Breast epithelium (tissue), 4 donors: Measurements from ENCODE around the gene PALLD. TPM values are rescaled to one million over a fixed set of nuclear protein-coding genes. Genes with fewer than 3 reads are reported as not detected.

Source experiments
- DNase-seq, 2 donors: peaks; one replicate each; pipeline ENCODE4 v3.0.0-alpha.2; 2019; ENCODE audit warnings: low spot score in 2 of 2
- H3K27ac ChIP-seq, 2 donors: fragments of 200-600 bp; sonication (generic) in 1 of 2; one replicate each; pipeline ENCODE4 v1.5.1; 2016 to 2019; ENCODE audit warnings: mild to moderate bottlenecking in 1 of 2
- H3K27me3 ChIP-seq, 2 donors: fragments of 200-600 bp; sonication (generic) in 1 of 2; one replicate each; pipeline versions ENCODE4 v1.5.1 to v1.6.0; 2017 to 2019; ENCODE audit warnings: control low read depth in 1 of 2, mild to moderate bottlenecking in 1 of 2
- H3K36me3 ChIP-seq: fragments of 200-600 bp; one replicate; pipeline ENCODE4 v1.5.1; 2019
- H3K4me1 ChIP-seq, 2 donors: fragments of 200-600 bp; sonication (generic); one replicate each; pipeline ENCODE4 v1.5.1; 2016 to 2019; ENCODE audit warnings: control low read depth in 1 of 2
- H3K4me3 ChIP-seq, 3 donors: fragments of 200-600 bp; sonication (generic); 1 replicate in 2 of 3; 2 replicates in 1 of 3; pipeline ENCODE4 v1.5.1; 2016 to 2019; ENCODE audit warnings: mild to moderate bottlenecking in 3 of 3, moderate library complexity in 2 of 3
- H3K9me3 ChIP-seq, 2 donors: fragments of 200-600 bp; sonication (generic) in 1 of 2; one replicate each; pipeline ENCODE4 v1.5.1; 2016 to 2019; ENCODE audit warnings: control low read depth in 1 of 2
- POLR2A ChIP-seq: fragments of 450-650 bp; IDR thresholded peaks from one replicate; pipeline ENCODE4 v1.6.1; 2016; ENCODE audit warnings: antibody characterized with exemption, mild to moderate bottlenecking, moderate library complexity
- POLR2AphosphoS5 ChIP-seq, 3 donors: sonication (generic); formaldehyde crosslinking; IDR thresholded peaks; one replicate each; pipeline ENCODE4 v1.6.1; 2017; ENCODE audit warnings: antibody characterized with exemption in 3 of 3
- intact Hi-C: fragments of 100-400 bp; cut with DNase I; formaldehyde crosslinking; loops from one replicate; pipeline ENCODE4 v1.15.1; 2023; ENCODE audit warnings: low total_unique reads
- total RNA-seq, 3 donors: library from RNA; depleted of rRNA; stranded (reverse); fragments of >200 nt; gene quantifications; one replicate each; pipeline ENCODE4 v1.1.0, GENCODE V29; 2016
- TF ChIP-seq, protein P1 (sequence below), 3 donors: fragments of 450-650 bp; IDR thresholded peaks; one replicate each; pipeline ENCODE4 v1.5.1; 2016 to 2017; ENCODE audit warnings: antibody characterized with exemption in 3 of 3, mild to moderate bottlenecking in 3 of 3, moderate library complexity in 3 of 3

Gene PALLD
- total RNA-seq, 3 donors from 2014 or later, result 96.0 to 186 (median 174) TPM

DNA sequence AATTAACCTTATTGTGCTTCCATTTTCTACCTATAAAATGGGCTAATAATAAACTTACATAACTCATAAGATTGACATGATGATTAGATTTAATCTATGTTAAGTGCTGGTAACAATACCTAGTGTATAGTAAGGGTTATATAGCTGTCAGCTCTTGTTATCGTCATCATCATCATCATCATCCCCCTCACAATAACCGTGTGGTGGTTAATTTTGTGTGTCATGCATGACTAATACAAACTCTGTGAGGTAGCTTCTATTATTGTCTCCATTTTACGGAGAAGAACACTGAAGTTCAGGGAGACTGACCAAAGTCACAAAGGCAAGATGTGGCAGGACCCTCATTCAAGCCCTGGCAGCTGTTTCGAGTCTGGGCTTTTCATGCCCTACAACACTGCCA lies 211.3 kb downstream of the PALLD start:
- H3K36me3 ChIP-seq, result no peaks in the 10 kb centered on the region
- intact Hi-C loops, result no loop called here
- no peak for DNase-seq
- no peak overlapping the region for H3K27ac ChIP-seq
- no peaks in the 10 kb centered on the region for H3K4me1 ChIP-seq
- TF ChIP-seq, protein P1, sequence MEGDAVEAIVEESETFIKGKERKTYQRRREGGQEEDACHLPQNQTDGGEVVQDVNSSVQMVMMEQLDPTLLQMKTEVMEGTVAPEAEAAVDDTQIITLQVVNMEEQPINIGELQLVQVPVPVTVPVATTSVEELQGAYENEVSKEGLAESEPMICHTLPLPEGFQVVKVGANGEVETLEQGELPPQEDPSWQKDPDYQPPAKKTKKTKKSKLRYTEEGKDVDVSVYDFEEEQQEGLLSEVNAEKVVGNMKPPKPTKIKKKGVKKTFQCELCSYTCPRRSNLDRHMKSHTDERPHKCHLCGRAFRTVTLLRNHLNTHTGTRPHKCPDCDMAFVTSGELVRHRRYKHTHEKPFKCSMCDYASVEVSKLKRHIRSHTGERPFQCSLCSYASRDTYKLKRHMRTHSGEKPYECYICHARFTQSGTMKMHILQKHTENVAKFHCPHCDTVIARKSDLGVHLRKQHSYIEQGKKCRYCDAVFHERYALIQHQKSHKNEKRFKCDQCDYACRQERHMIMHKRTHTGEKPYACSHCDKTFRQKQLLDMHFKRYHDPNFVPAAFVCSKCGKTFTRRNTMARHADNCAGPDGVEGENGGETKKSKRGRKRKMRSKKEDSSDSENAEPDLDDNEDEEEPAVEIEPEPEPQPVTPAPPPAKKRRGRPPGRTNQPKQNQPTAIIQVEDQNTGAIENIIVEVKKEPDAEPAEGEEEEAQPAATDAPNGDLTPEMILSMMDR (IDR thresholded peaks at IDR 0.05), result no peak
- no peak for TF ChIP-seq POLR2A
- no peak overlapping the region for H3K4me3 ChIP-seq
- no peaks in the 10 kb centered on the region for H3K27me3 ChIP-seq
- H3K9me3 ChIP-seq, result no peaks in the 10 kb centered on the region

GRCh38 chr4:168710353-168710946 lies 213.6 kb downstream of the PALLD start:
- Histone ChIP-seq H3K4me3 (no peak overlapping the region), H3K27me3 (no peaks in the 10 kb centered on the region), H3K9me3 (no peaks in the 10 kb centered on the region), H3K4me1 (no peaks in the 10 kb centered on the region), H3K27ac (no peak overlapping the region), H3K36me3 (no peaks in the 10 kb centered on the region)
- peak in 1 of 2 donors; percentile 53 for DNase-seq
- no peak for TF ChIP-seq POLR2AphosphoS5 (IDR thresholded peaks at IDR 0.05)
- TF ChIP-seq, protein P1 (IDR thresholded peaks at IDR 0.05), result peak in 2 of 3 donors; percentile 41 to 67
- no peak for TF ChIP-seq POLR2A
- intact Hi-C loops, result loop anchor here (10.0 kb wide), 1 partner anchor 214 kb away; no protein-coding TSS in a partner anchor

GRCh38 chr4:168711197-168712140 lies 214.6 kb downstream of the PALLD start:
- Histone ChIP-seq H3K36me3 (no peaks in the 10 kb centered on the region), H3K4me1 (no peaks in the 10 kb centered on the region), H3K27me3 (no peaks in the 10 kb centered on the region), H3K27ac (peak overlapping the region; percentile 31 to 49), H3K4me3 (no peak overlapping the region), H3K9me3 (no peaks in the 10 kb centered on the region)
- no peak for DNase-seq
- no peak for TF ChIP-seq POLR2A
- no peak for TF ChIP-seq POLR2AphosphoS5 (IDR thresholded peaks at IDR 0.05)
- TF ChIP-seq, protein P1 (IDR thresholded peaks at IDR 0.05), result no peak
- intact Hi-C loops, result loop anchor here (10.0 kb wide), 1 partner anchor 213 kb away; no protein-coding TSS in a partner anchor

DNA sequence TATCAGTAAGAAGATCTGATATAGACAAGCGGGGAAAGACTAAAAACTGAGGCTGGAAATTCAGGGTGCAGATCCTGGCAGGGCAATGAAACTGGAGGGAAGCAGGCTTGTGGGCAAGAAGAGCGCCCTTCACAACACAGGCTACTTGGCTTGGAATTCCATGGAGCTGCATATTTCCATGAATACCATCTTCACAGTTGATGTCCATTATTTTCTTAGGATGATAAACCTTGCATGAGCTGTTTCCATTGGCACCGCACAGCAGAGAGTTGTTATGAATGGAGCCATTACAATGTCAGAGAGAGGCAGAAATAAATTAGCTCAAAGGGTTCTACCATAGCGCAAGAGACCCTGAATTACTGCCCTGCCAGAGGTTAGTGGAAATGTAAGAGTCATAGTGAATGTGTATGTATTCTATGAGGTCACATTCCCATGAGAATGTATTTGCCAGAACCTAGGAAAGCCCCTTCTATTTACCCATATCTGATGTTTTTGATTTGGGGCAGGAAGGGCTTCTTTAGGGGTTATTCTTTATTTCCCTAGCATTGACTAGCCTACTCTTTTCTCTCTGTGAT lies 215.6 kb downstream of the PALLD start:
- H3K9me3 ChIP-seq, result no peaks in the 10 kb centered on the region
- TF ChIP-seq POLR2AphosphoS5 (IDR thresholded peaks at IDR 0.05) (no peak), POLR2A (no peak)
- TF ChIP-seq, protein P1 (IDR thresholded peaks at IDR 0.05), result no peak
- H3K4me1 ChIP-seq, result no peaks in the 10 kb centered on the region
- no peak overlapping the region for H3K4me3 ChIP-seq
- H3K27ac ChIP-seq, result peak overlapping the region in 1 of 2 donors; percentile 4
- intact Hi-C loops, result loop anchor here (10.0 kb wide), 1 partner anchor 212 kb away; no protein-coding TSS in a partner anchor
- no peaks in the 10 kb centered on the region for H3K36me3 ChIP-seq
- DNase-seq, result no peak
- no peaks in the 10 kb centered on the region for H3K27me3 ChIP-seq
